ENCODE results near the gene LRRFIP2. TPM values are rescaled to one million over a fixed set of nuclear protein-coding genes. Genes with fewer than 3 reads are reported as not detected.

Gene LRRFIP2
- total RNA-seq, 1 experiment from 2014 or later = 47.1 TPM

DNA sequence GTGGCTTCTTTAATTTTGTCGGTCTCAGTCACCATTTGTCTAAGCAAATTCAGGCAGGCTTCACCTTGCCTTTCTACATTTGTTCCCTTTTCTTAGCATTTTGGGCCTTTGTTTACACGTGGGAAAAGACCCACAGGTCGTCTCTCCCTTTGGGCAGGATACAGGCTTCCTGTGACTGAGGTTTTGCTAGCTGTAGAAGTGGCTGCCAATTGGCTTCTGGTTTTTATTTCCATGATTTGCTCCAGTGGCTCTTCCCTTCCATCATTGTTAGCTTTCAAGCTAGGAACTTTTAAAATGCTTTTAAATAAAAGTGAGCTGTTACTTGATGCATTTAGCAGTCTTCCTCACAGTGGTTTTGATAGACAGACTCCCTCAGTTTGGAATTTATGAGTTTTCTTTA is 143.8 kb downstream of the LRRFIP2 start:
- no peak overlapping the region for H3K27ac Mint-ChIP-seq (ENCODE audit: unreplicated experiment)
- Histone ChIP-seq H3K27me3 (replicated peaks; ENCODE audit: control insufficient read depth, insufficient read depth, low read length) (no peaks in the 10 kb centered on the region), H3K4me1 (no peaks in the 10 kb centered on the region), H3K4me3 (ENCODE audit: low read depth, low read length) (no peak overlapping the region), H3K36me3 (ENCODE audit: control insufficient read depth, insufficient read depth, low read length) (no peaks in the 10 kb centered on the region; the same call in 1 of the 2 replicates), H3K9me3 (no peaks in the 10 kb centered on the region)
- intact Hi-C loops (cut with micrococcal nuclease; ENCODE audit: unreplicated experiment) = no loop called here
- CTCF ChIA-PET = no interaction called here
- no peaks in the 10 kb centered on the region for H3K27me3 Mint-ChIP-seq (ENCODE audit: insufficient read depth, unreplicated experiment)
- H3K36me3 Mint-ChIP-seq (ENCODE audit: insufficient read depth, unreplicated experiment) = peaks cover 63% of the 10 kb centered on the region
- no TSS peak for BruUV-seq (replicated peaks)
- no peak overlapping the region for H3K4me3 Mint-ChIP-seq (ENCODE audit: unreplicated experiment)
- POLR2A ChIA-PET = no interaction called here
- no peaks in the 10 kb centered on the region for H3K9me3 Mint-ChIP-seq (ENCODE audit: unreplicated experiment)
- no peaks in the 10 kb centered on the region for H3K4me1 Mint-ChIP-seq (ENCODE audit: low read depth, unreplicated experiment)
- DNase-seq = no peak
- TF ChIP-seq CTCF (IDR thresholded peaks at IDR 0.05; ENCODE audit: insufficient read depth in 1 of 2, low read depth in 1 of 2, low read length in 1 of 2, severe bottlenecking in 1 of 2, unreplicated experiment in 1 of 2) = no peak

DNA sequence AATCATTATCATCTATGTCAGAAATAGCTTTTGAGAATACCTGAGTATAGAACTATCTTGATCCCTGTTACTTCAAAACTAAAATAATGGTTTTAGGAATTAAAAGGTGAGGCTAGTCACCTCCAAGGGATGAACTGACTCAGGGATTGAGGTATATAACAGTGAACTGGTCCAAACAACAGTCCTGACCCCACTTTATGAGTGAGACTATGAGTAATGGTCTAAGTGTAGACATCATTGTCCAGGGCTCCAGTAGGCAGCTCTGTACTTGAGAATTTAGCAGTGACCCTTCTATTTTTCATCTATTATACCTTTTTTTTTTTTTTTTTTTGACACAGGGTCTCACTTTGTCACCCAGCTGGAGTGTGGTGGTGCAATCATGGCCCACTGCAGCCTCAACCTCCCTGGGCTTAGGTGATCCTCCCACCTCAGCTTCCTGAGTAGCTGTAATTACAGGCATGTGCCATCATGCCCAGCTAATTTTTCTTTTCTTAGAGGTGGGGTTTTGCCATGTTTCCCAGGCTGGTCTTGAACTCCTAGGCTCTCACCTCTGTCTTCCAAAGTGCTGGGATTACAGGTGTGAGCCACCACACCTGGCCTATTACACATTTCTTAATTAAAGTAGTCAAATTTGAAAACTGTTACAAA is 144.7 kb downstream of the LRRFIP2 start:
- H3K9me3 Mint-ChIP-seq (ENCODE audit: unreplicated experiment) = no peaks in the 10 kb centered on the region
- ChIA-PET CTCF (interaction anchor here (0.7 kb wide), 1 partner anchor 114 kb away, joined by 5 read pairs; no protein-coding TSS in a partner anchor), POLR2A (no interaction called here)
- TF ChIP-seq CTCF (IDR thresholded peaks at IDR 0.05; ENCODE audit: insufficient read depth in 1 of 2, low read depth in 1 of 2, low read length in 1 of 2, severe bottlenecking in 1 of 2, unreplicated experiment in 1 of 2) = no peak
- BruUV-seq (replicated peaks) = no TSS peak
- H3K4me1 Mint-ChIP-seq (ENCODE audit: low read depth, unreplicated experiment) = no peaks in the 10 kb centered on the region
- no peaks in the 10 kb centered on the region for H3K9me3 ChIP-seq
- no peak overlapping the region for H3K4me3 Mint-ChIP-seq (ENCODE audit: unreplicated experiment)
- no peaks in the 10 kb centered on the region for H3K4me1 ChIP-seq
- no peak overlapping the region for H3K4me3 ChIP-seq (ENCODE audit: low read depth, low read length)
- intact Hi-C loops (cut with micrococcal nuclease; ENCODE audit: unreplicated experiment) = no loop called here
- no peaks in the 10 kb centered on the region for H3K27me3 Mint-ChIP-seq (ENCODE audit: insufficient read depth, unreplicated experiment)
- H3K36me3 Mint-ChIP-seq (ENCODE audit: insufficient read depth, unreplicated experiment) = peaks cover 57% of the 10 kb centered on the region
- no peaks in the 10 kb centered on the region for H3K27me3 ChIP-seq (replicated peaks; ENCODE audit: control insufficient read depth, insufficient read depth, low read length)
- H3K36me3 ChIP-seq (ENCODE audit: control insufficient read depth, insufficient read depth, low read length) = no peaks in the 10 kb centered on the region; the same call in 1 of the 2 replicates
- no peak for DNase-seq
- no peak overlapping the region for H3K27ac Mint-ChIP-seq (ENCODE audit: unreplicated experiment)

DNA sequence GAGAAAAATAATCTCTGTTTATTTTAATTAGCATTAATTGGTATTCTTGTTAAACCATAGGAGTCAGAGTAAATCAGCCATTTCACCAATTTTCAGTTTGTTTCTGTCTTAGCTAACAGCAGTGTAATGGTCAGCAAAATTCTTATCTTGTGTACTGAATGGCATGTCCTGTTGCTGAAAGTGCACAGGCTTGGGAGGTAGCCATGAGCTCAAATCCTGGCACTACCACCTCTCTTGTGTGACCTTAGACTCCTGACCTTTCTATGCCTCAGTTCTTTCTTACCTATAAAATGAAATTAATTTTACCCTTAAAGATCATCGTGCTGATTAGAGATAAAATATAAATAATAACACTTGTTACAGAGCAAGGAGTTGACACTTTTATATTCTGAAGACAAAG is 145.3 kb downstream of the LRRFIP2 start:
- no peaks in the 10 kb centered on the region; the same call in 1 of the 2 replicates for H3K36me3 ChIP-seq (ENCODE audit: control insufficient read depth, insufficient read depth, low read length)
- H3K4me3 ChIP-seq (ENCODE audit: low read depth, low read length) = no peak overlapping the region
- no peaks in the 10 kb centered on the region for H3K4me1 Mint-ChIP-seq (ENCODE audit: low read depth, unreplicated experiment)
- no peaks in the 10 kb centered on the region for H3K9me3 Mint-ChIP-seq (ENCODE audit: unreplicated experiment)
- TF ChIP-seq CTCF (IDR thresholded peaks at IDR 0.05; ENCODE audit: insufficient read depth in 1 of 2, low read depth in 1 of 2, low read length in 1 of 2, severe bottlenecking in 1 of 2, unreplicated experiment in 1 of 2) = no peak
- CTCF ChIA-PET = no interaction called here
- intact Hi-C loops (cut with micrococcal nuclease; ENCODE audit: unreplicated experiment) = no loop called here
- H3K4me1 ChIP-seq = no peaks in the 10 kb centered on the region
- H3K4me3 Mint-ChIP-seq (ENCODE audit: unreplicated experiment) = no peak overlapping the region
- H3K27ac Mint-ChIP-seq (ENCODE audit: unreplicated experiment) = no peak overlapping the region
- no peaks in the 10 kb centered on the region for H3K9me3 ChIP-seq
- DNase-seq = no peak
- BruUV-seq (replicated peaks) = no TSS peak
- H3K36me3 Mint-ChIP-seq (ENCODE audit: insufficient read depth, unreplicated experiment) = peaks cover 57% of the 10 kb centered on the region
- no peaks in the 10 kb centered on the region for H3K27me3 Mint-ChIP-seq (ENCODE audit: insufficient read depth, unreplicated experiment)
- POLR2A ChIA-PET = no interaction called here
- H3K27me3 ChIP-seq (replicated peaks; ENCODE audit: control insufficient read depth, insufficient read depth, low read length) = no peaks in the 10 kb centered on the region

All from Caco-2 (cell line).